Measurements from ENCODE around the gene TSPAN15.

DNA sequence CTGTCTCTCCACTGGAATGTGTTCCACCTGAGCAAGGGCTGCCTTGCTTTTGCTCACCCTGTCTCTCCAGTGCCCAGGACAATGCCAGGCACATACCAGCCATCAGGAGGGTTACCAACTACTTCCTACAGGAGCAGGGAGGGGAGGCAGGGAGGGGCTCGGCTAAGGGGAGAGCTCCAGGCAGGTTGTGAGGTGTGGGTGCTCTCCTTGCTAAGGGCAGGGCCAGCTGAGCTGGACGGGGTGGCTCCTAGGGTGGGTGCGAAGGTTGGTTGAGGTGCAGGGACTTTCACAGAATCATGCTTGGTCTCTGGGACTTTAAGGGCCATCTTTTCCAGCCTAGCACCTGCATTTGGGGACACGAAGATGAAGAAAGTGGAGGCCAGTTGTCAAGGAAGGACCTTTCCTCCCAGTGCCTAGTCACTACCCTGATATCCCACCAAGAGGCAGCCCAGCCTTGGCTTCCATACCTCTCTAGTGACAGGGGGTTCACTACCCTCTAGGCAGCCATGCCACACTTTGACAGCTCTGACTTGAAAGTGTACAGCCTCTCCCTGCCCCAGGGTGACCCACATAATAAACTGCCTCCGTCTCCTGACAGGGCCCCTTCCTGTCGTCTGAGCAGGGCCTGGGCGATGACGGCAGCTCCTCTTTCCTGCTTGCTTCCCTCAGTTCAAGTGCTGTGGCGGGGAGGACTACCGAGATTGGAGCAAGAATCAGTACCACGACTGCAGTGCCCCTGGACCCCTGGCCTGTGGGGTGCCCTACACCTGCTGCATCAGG lies 46.5 kb downstream of the TSPAN15 start:
- TF ChIP-seq, protein P1, sequence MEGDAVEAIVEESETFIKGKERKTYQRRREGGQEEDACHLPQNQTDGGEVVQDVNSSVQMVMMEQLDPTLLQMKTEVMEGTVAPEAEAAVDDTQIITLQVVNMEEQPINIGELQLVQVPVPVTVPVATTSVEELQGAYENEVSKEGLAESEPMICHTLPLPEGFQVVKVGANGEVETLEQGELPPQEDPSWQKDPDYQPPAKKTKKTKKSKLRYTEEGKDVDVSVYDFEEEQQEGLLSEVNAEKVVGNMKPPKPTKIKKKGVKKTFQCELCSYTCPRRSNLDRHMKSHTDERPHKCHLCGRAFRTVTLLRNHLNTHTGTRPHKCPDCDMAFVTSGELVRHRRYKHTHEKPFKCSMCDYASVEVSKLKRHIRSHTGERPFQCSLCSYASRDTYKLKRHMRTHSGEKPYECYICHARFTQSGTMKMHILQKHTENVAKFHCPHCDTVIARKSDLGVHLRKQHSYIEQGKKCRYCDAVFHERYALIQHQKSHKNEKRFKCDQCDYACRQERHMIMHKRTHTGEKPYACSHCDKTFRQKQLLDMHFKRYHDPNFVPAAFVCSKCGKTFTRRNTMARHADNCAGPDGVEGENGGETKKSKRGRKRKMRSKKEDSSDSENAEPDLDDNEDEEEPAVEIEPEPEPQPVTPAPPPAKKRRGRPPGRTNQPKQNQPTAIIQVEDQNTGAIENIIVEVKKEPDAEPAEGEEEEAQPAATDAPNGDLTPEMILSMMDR (conservative IDR thresholded peaks at IDR 0.05; ENCODE audit: low read depth in 2 of 2), result no peak
- TF ChIP-seq POLR2AphosphoS5 (IDR thresholded peaks at IDR 0.05; ENCODE audit: low read depth), result no peak
- TF ChIP-seq, protein P2, sequence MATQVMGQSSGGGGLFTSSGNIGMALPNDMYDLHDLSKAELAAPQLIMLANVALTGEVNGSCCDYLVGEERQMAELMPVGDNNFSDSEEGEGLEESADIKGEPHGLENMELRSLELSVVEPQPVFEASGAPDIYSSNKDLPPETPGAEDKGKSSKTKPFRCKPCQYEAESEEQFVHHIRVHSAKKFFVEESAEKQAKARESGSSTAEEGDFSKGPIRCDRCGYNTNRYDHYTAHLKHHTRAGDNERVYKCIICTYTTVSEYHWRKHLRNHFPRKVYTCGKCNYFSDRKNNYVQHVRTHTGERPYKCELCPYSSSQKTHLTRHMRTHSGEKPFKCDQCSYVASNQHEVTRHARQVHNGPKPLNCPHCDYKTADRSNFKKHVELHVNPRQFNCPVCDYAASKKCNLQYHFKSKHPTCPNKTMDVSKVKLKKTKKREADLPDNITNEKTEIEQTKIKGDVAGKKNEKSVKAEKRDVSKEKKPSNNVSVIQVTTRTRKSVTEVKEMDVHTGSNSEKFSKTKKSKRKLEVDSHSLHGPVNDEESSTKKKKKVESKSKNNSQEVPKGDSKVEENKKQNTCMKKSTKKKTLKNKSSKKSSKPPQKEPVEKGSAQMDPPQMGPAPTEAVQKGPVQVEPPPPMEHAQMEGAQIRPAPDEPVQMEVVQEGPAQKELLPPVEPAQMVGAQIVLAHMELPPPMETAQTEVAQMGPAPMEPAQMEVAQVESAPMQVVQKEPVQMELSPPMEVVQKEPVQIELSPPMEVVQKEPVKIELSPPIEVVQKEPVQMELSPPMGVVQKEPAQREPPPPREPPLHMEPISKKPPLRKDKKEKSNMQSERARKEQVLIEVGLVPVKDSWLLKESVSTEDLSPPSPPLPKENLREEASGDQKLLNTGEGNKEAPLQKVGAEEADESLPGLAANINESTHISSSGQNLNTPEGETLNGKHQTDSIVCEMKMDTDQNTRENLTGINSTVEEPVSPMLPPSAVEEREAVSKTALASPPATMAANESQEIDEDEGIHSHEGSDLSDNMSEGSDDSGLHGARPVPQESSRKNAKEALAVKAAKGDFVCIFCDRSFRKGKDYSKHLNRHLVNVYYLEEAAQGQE (IDR thresholded peaks at IDR 0.05; ENCODE audit: unreplicated experiment), result no peak
- no peak for TF ChIP-seq EZH2 (IDR thresholded peaks at IDR 0.05; ENCODE audit: low read depth, unreplicated experiment)
- TF ChIP-seq EZH2phosphoT487 (IDR thresholded peaks at IDR 0.05; ENCODE audit: unreplicated experiment), result no peak
- TF ChIP-seq, protein P3, sequence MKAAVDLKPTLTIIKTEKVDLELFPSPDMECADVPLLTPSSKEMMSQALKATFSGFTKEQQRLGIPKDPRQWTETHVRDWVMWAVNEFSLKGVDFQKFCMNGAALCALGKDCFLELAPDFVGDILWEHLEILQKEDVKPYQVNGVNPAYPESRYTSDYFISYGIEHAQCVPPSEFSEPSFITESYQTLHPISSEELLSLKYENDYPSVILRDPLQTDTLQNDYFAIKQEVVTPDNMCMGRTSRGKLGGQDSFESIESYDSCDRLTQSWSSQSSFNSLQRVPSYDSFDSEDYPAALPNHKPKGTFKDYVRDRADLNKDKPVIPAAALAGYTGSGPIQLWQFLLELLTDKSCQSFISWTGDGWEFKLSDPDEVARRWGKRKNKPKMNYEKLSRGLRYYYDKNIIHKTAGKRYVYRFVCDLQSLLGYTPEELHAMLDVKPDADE (IDR thresholded peaks at IDR 0.05), result no peak
- no peak for TF ChIP-seq CREB1 (CRISPR knock-in tag; IDR thresholded peaks at IDR 0.05; ENCODE audit: low read depth)

All from GM23338 (cell line).